ENCODE results near the gene OPRM1. TPM values are rescaled to one million over a fixed set of nuclear protein-coding genes. Genes with fewer than 3 reads are reported as not detected.

OPRM1 gene
- total RNA-seq, 1 donor from 2014 or later = not detected

- Mint-ChIP-seq H3K27me3 (ENCODE audit: low read depth) (no peaks in the 10 kb centered on the region), H3K4me1 (ENCODE audit: low read depth) (no peaks in the 10 kb centered on the region), H3K27ac (ENCODE audit: unreplicated experiment) (no peak overlapping the region), H3K9me3 (ENCODE audit: low read depth) (peaks cover 16% of the 10 kb centered on the region), H3K36me3 (ENCODE audit: low read depth) (peaks cover 6% of the 10 kb centered on the region), H3K4me3 (ENCODE audit: unreplicated experiment) (no peak overlapping the region)
- TF ChIP-seq CTCF (IDR thresholded peaks at IDR 0.05) = no peak
- DNase-seq (ENCODE audit: low spot score) = no peak
Observed at GRCh38 chr6:154258064-154258757, 219.2 kb downstream of the OPRM1 start.

- DNase-seq (ENCODE audit: low spot score) = no peak
- Mint-ChIP-seq H3K27me3 (ENCODE audit: low read depth) (no peaks in the 10 kb centered on the region), H3K4me1 (ENCODE audit: low read depth) (no peaks in the 10 kb centered on the region), H3K36me3 (ENCODE audit: low read depth) (no peaks in the 10 kb centered on the region), H3K4me3 (ENCODE audit: unreplicated experiment) (no peak overlapping the region), H3K9me3 (ENCODE audit: low read depth) (no peaks in the 10 kb centered on the region), H3K27ac (ENCODE audit: unreplicated experiment) (no peak overlapping the region)
- TF ChIP-seq CTCF (IDR thresholded peaks at IDR 0.05) = no peak
Observed at GRCh38 chr6:154261688-154262397, 222.8 kb downstream of the OPRM1 start.

- Mint-ChIP-seq H3K4me1 (ENCODE audit: low read depth) (no peaks in the 10 kb centered on the region), H3K36me3 (ENCODE audit: low read depth) (no peaks in the 10 kb centered on the region), H3K9me3 (ENCODE audit: low read depth) (no peaks in the 10 kb centered on the region), H3K27ac (ENCODE audit: unreplicated experiment) (no peak overlapping the region), H3K4me3 (ENCODE audit: unreplicated experiment) (no peak overlapping the region), H3K27me3 (ENCODE audit: low read depth) (no peaks in the 10 kb centered on the region)
- no peak for TF ChIP-seq CTCF (IDR thresholded peaks at IDR 0.05)
- DNase-seq (ENCODE audit: low spot score) = no peak
Observed at GRCh38 chr6:154266560-154267099, 227.6 kb downstream of the OPRM1 start.

GRCh38 chr6:154267508-154268106 is 228.6 kb downstream of the OPRM1 start:
- Mint-ChIP-seq H3K4me1 (ENCODE audit: low read depth) (no peaks in the 10 kb centered on the region), H3K4me3 (ENCODE audit: unreplicated experiment) (no peak overlapping the region), H3K36me3 (ENCODE audit: low read depth) (no peaks in the 10 kb centered on the region), H3K27me3 (ENCODE audit: low read depth) (no peaks in the 10 kb centered on the region), H3K27ac (ENCODE audit: unreplicated experiment) (no peak overlapping the region), H3K9me3 (ENCODE audit: low read depth) (no peaks in the 10 kb centered on the region)
- TF ChIP-seq CTCF (IDR thresholded peaks at IDR 0.05) = no peak
- DNase-seq (ENCODE audit: low spot score) = no peak

- no peak overlapping the region for H3K27ac Mint-ChIP-seq (ENCODE audit: unreplicated experiment)
- no peak for TF ChIP-seq CTCF (IDR thresholded peaks at IDR 0.05)
- H3K4me3 Mint-ChIP-seq (ENCODE audit: unreplicated experiment) = no peak overlapping the region
- H3K27me3 Mint-ChIP-seq (ENCODE audit: low read depth) = peaks cover 2% of the 10 kb centered on the region
- H3K9me3 Mint-ChIP-seq (ENCODE audit: low read depth) = no peaks in the 10 kb centered on the region
- no peaks in the 10 kb centered on the region for H3K36me3 Mint-ChIP-seq (ENCODE audit: low read depth)
- H3K4me1 Mint-ChIP-seq (ENCODE audit: low read depth) = no peaks in the 10 kb centered on the region
- DNase-seq (ENCODE audit: low spot score) = no peak
Observed at GRCh38 chr6:154268486-154268885, 229.4 kb downstream of the OPRM1 start.

Measured in chondrocyte (in vitro differentiated cells).